Measurements from ENCODE around the gene FEM1A. TPM values are rescaled to one million over a fixed set of nuclear protein-coding genes. Genes with fewer than 3 reads are reported as not detected.
A peak's percentile ranks its signal among the peaks of the same experiment; 100 is the strongest.

FEM1A gene
- total and polyA plus RNA-seq, 2 of the 13 experiments (the other 11 are each of a cell fraction or from before 2014, with no cell fraction given) = 3.2 to 10.8 TPM

DNA sequence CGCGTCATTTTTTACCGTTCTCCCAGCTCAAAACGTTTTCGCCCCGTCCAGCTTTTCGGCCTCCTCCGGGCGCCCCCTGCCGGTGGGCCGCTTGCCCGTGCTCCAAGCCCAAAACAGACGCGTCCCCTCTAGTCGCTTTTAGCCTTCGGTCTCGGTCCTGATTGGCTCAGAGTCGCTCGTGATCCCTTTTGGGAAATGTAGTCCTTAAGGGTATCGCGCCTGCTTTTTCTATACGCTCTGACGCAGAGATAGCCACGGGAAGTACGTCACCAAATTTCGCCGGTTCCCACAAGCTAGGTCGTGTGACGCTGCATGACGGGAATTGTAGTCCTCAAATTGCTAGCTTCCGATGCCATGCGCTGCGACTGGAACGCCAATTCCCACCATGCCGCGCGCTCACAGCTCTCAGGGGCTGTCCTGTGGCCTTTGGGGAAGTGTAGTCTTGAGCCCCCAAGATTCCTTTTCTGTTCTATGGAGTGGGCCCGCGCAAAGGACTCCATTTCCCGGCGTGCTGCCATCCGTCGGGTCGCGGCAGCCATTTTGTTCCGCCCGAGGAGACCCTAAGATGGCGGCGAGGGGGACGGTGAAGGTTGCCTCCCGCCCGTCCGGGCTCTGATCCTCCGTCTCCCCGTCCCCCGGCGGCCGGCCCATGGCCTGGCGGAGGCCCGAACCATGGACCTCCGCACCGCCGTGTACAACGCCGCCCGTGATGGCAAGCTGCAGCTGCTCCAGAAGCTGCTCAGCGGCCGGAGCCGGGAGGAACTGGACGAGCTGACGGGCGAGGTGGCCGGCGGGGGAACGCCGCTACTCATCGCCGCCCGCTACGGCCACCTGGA is at the start of gene FEM1A (continued):
- TF ChIP-seq RXRA (CRISPR knock-in tag; IDR thresholded peaks at IDR 0.05) (peak; percentile 33), JUN (CRISPR knock-in tag; IDR thresholded peaks at IDR 0.05) (no peak), CHCHD3 (CRISPR knock-in tag; IDR thresholded peaks at IDR 0.05) (0 out of 2 replicates have a peak, but pooled peaks have one; percentile 38), HNRNPL (IDR thresholded peaks at IDR 0.05; ENCODE audit: low read depth, low read length) (0 out of 2 replicates have a peak, but pooled peaks have one; percentile 42), NR2F2 (IDR thresholded peaks at IDR 0.05; ENCODE audit: borderline replicate concordance, low read depth) (peak; percentile 15; the same call in 1 of the 2 replicates), HOXA5 (CRISPR knock-in tag; IDR thresholded peaks at IDR 0.05) (peak; percentile 59; the same call in 1 of the 2 replicates), ZNF556 (CRISPR knock-in tag; IDR thresholded peaks at IDR 0.05; ENCODE audit: borderline replicate concordance) (no peak; the same call in 1 of the 2 replicates), ZNF720 (CRISPR knock-in tag; IDR thresholded peaks at IDR 0.05) (no peak), NFATC3 (CRISPR knock-in tag; IDR thresholded peaks at IDR 0.05) (0 out of 2 replicates have a peak, but pooled peaks have one; percentile 37), RBAK (CRISPR knock-in tag; IDR thresholded peaks at IDR 0.05) (no peak), ETV6 (CRISPR knock-in tag; conservative IDR thresholded peaks at IDR 0.05) (0 out of 2 replicates have a peak, but pooled peaks have one; percentile 74), TFDP2 (CRISPR knock-in tag; IDR thresholded peaks at IDR 0.05) (no peak)
- TF ChIP-seq, protein P1, sequence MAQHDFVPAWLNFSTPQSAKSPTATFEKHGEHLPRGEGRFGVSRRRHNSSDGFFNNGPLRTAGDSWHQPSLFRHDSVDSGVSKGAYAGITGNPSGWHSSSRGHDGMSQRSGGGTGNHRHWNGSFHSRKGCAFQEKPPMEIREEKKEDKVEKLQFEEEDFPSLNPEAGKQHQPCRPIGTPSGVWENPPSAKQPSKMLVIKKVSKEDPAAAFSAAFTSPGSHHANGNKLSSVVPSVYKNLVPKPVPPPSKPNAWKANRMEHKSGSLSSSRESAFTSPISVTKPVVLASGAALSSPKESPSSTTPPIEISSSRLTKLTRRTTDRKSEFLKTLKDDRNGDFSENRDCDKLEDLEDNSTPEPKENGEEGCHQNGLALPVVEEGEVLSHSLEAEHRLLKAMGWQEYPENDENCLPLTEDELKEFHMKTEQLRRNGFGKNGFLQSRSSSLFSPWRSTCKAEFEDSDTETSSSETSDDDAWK (CRISPR knock-in tag; IDR thresholded peaks at IDR 0.05) = no peak
- TF ChIP-seq, protein P2, sequence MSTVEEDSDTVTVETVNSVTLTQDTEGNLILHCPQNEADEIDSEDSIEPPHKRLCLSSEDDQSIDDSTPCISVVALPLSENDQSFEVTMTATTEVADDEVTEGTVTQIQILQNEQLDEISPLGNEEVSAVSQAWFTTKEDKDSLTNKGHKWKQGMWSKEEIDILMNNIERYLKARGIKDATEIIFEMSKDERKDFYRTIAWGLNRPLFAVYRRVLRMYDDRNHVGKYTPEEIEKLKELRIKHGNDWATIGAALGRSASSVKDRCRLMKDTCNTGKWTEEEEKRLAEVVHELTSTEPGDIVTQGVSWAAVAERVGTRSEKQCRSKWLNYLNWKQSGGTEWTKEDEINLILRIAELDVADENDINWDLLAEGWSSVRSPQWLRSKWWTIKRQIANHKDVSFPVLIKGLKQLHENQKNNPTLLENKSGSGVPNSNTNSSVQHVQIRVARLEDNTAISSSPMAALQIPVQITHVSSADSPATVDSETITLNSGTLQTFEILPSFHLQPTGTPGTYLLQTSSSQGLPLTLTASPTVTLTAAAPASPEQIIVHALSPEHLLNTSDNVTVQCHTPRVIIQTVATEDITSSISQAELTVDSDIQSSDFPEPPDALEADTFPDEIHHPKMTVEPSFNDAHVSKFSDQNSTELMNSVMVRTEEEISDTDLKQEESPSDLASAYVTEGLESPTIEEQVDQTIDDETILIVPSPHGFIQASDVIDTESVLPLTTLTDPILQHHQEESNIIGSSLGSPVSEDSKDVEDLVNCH (CRISPR knock-in tag; IDR thresholded peaks at IDR 0.05) = no peak
- TF ChIP-seq, protein P3, sequence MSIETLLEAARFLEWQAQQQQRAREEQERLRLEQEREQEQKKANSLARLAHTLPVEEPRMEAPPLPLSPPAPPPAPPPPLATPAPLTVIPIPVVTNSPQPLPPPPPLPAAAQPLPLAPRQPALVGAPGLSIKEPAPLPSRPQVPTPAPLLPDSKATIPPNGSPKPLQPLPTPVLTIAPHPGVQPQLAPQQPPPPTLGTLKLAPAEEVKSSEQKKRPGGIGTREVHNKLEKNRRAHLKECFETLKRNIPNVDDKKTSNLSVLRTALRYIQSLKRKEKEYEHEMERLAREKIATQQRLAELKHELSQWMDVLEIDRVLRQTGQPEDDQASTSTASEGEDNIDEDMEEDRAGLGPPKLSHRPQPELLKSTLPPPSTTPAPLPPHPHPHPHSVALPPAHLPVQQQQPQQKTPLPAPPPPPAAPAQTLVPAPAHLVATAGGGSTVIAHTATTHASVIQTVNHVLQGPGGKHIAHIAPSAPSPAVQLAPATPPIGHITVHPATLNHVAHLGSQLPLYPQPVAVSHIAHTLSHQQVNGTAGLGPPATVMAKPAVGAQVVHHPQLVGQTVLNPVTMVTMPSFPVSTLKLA (IDR thresholded peaks at IDR 0.05) = peak; percentile 79
- TF ChIP-seq, protein P4, sequence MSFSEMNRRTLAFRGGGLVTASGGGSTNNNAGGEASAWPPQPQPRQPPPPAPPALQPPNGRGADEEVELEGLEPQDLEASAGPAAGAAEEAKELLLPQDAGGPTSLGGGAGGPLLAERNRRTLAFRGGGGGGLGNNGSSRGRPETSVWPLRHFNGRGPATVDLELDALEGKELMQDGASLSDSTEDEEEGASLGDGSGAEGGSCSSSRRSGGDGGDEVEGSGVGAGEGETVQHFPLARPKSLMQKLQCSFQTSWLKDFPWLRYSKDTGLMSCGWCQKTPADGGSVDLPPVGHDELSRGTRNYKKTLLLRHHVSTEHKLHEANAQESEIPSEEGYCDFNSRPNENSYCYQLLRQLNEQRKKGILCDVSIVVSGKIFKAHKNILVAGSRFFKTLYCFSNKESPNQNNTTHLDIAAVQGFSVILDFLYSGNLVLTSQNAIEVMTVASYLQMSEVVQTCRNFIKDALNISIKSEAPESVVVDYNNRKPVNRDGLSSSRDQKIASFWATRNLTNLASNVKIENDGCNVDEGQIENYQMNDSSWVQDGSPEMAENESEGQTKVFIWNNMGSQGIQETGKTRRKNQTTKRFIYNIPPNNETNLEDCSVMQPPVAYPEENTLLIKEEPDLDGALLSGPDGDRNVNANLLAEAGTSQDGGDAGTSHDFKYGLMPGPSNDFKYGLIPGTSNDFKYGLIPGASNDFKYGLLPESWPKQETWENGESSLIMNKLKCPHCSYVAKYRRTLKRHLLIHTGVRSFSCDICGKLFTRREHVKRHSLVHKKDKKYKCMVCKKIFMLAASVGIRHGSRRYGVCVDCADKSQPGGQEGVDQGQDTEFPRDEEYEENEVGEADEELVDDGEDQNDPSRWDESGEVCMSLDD (CRISPR knock-in tag; IDR thresholded peaks at IDR 0.05; ENCODE audit: borderline replicate concordance) = no peak
